GM15510 (cell line): ENCODE measurements around the gene SPOPL.

Experiments
- POLR2A ChIP-seq: IDR thresholded peaks from 3 replicates; pipeline ENCODE4 v1.6.1; 2011; ENCODE audit warnings: borderline replicate concordance; ENCODE audit not compliant: insufficient read length; ENCODE audit errors: extremely low read depth

SPOPL gene

GRCh38 chr2:138559641-138560040 lies 58.1 kb downstream of the SPOPL start:
- no peak for TF ChIP-seq POLR2A

GRCh38 chr2:138564586-138565229 lies 63.1 kb downstream of the SPOPL start:
- no peak for TF ChIP-seq POLR2A

- TF ChIP-seq POLR2A = no peak
These were observed 63.6 kb downstream of the SPOPL start for GRCh38 chr2:138565230-138565598.

- TF ChIP-seq POLR2A = no peak
These were observed 70.7 kb downstream of the SPOPL start for GRCh38 chr2:138572318-138572717.

GRCh38 chr2:138577066-138577465 lies 75.5 kb downstream of the SPOPL start:
- TF ChIP-seq POLR2A = no peak

GRCh38 chr2:138579556-138579955 lies 78.0 kb downstream of the SPOPL start:
- TF ChIP-seq POLR2A = no peak

GRCh38 chr2:138581909-138582308 lies 80.3 kb downstream of the SPOPL start:
- TF ChIP-seq POLR2A = no peak

- TF ChIP-seq POLR2A = no peak
These were observed 88.1 kb downstream of the SPOPL start for GRCh38 chr2:138589663-138590062.

- no peak for TF ChIP-seq POLR2A
These were observed 94.8 kb downstream of the SPOPL start for GRCh38 chr2:138596403-138596802.

- no peak for TF ChIP-seq POLR2A
These were observed 99.3 kb downstream of the SPOPL start for GRCh38 chr2:138600732-138601457.

GRCh38 chr2:138601458-138602165 lies 100.0 kb downstream of the SPOPL start:
- TF ChIP-seq POLR2A = no peak

- no peak for TF ChIP-seq POLR2A
These were observed 100.5 kb downstream of the SPOPL start for GRCh38 chr2:138602166-138602460.

- TF ChIP-seq POLR2A = no peak
These were observed 106.2 kb downstream of the SPOPL start for GRCh38 chr2:138607746-138608145.

GRCh38 chr2:138609446-138609845 lies 107.9 kb downstream of the SPOPL start:
- no peak for TF ChIP-seq POLR2A

GRCh38 chr2:138610201-138610953 lies 108.8 kb downstream of the SPOPL start:
- TF ChIP-seq POLR2A = no peak
